HEK293 (cell line): ENCODE measurements around the gene TEAD1.

Experiments
- BCL11B ChIP-seq: fragments of 450-650 bp; formaldehyde crosslinking; IDR thresholded peaks from 2 replicates; pipeline ENCODE4 v1.5.1; 2016; ENCODE audit warnings: low read depth, missing biosample characterization, missing genetic modification characterization
- GFI1B ChIP-seq: fragments of 450-650 bp; formaldehyde crosslinking; IDR thresholded peaks from 2 replicates; pipeline ENCODE4 v1.5.1; 2016; ENCODE audit warnings: missing biosample characterization, missing genetic modification characterization
- INSM2 ChIP-seq: fragments of 450-650 bp; formaldehyde crosslinking; IDR thresholded peaks from 2 replicates; pipeline ENCODE4 v1.5.1; 2016; ENCODE audit warnings: missing biosample characterization, missing genetic modification characterization
- KLF7 ChIP-seq: fragments of 450-650 bp; formaldehyde crosslinking; IDR thresholded peaks from 2 replicates; pipeline ENCODE4 v1.5.1; 2016; ENCODE audit warnings: missing biosample characterization, missing genetic modification characterization, borderline replicate concordance
- MYNN ChIP-seq: fragments of 450-650 bp; formaldehyde crosslinking; IDR thresholded peaks from 2 replicates; pipeline ENCODE4 v1.5.1; 2016; ENCODE audit warnings: missing biosample characterization, missing genetic modification characterization, borderline replicate concordance
- OVOL3 ChIP-seq: fragments of 450-650 bp; formaldehyde crosslinking; IDR thresholded peaks from 2 replicates; pipeline ENCODE4 v1.5.1; 2016; ENCODE audit warnings: missing biosample characterization, missing genetic modification characterization
- PATZ1 ChIP-seq: fragments of 450-650 bp; formaldehyde crosslinking; IDR thresholded peaks from 2 replicates; pipeline ENCODE4 v1.5.1; 2016; ENCODE audit warnings: missing biosample characterization, missing genetic modification characterization
- PRDM6 ChIP-seq: fragments of 450-650 bp; formaldehyde crosslinking; IDR thresholded peaks from 2 replicates; pipeline ENCODE4 v1.5.1; 2017; ENCODE audit warnings: missing biosample characterization, missing genetic modification characterization
- SP3 ChIP-seq: fragments of 450-650 bp; formaldehyde crosslinking; IDR thresholded peaks from 2 replicates; pipeline ENCODE4 v1.5.1; 2016; ENCODE audit warnings: missing biosample characterization, missing genetic modification characterization
- SP7 ChIP-seq: fragments of 450-650 bp; formaldehyde crosslinking; IDR thresholded peaks from 2 replicates; pipeline ENCODE4 v1.5.1; 2016; ENCODE audit warnings: missing biosample characterization, missing genetic modification characterization
- TSHZ1 ChIP-seq: fragments of 450-650 bp; formaldehyde crosslinking; IDR thresholded peaks from 2 replicates; pipeline ENCODE4 v1.5.1; 2016; ENCODE audit warnings: missing biosample characterization, missing genetic modification characterization, borderline replicate concordance
- WT1 ChIP-seq: fragments of 450-650 bp; formaldehyde crosslinking; IDR thresholded peaks from 2 replicates; pipeline ENCODE4 v1.5.1; 2016; ENCODE audit warnings: missing biosample characterization, missing genetic modification characterization
- ZBTB20 ChIP-seq: fragments of 450-650 bp; formaldehyde crosslinking; IDR thresholded peaks from 2 replicates; pipeline ENCODE4 v1.5.1; 2016; ENCODE audit warnings: missing biosample characterization, missing genetic modification characterization
- ZBTB21 ChIP-seq: fragments of 450-650 bp; formaldehyde crosslinking; IDR thresholded peaks from 2 replicates; pipeline ENCODE4 v1.5.1; 2017; ENCODE audit warnings: missing biosample characterization, missing genetic modification characterization
- ZBTB48 ChIP-seq: fragments of 450-650 bp; formaldehyde crosslinking; IDR thresholded peaks from 2 replicates; pipeline ENCODE4 v1.5.1; 2016; ENCODE audit warnings: missing biosample characterization, missing genetic modification characterization
- ZBTB8A ChIP-seq: fragments of 450-650 bp; formaldehyde crosslinking; IDR thresholded peaks from 2 replicates; pipeline ENCODE4 v1.5.1; 2016; ENCODE audit warnings: missing biosample characterization, missing genetic modification characterization
- ZEB2 ChIP-seq: fragments of 450-650 bp; formaldehyde crosslinking; IDR thresholded peaks from 2 replicates; pipeline ENCODE4 v1.5.1; 2016; ENCODE audit warnings: missing biosample characterization, missing genetic modification characterization
- ZNF2 ChIP-seq: fragments of 450-650 bp; formaldehyde crosslinking; IDR thresholded peaks from 2 replicates; pipeline ENCODE4 v1.5.1; 2016; ENCODE audit warnings: missing biosample characterization, missing genetic modification characterization
- ZNF214 ChIP-seq: fragments of 450-650 bp; formaldehyde crosslinking; IDR thresholded peaks from 2 replicates; pipeline ENCODE4 v1.5.1; 2017; ENCODE audit warnings: missing biosample characterization, mild to moderate bottlenecking, missing genetic modification characterization, borderline replicate concordance
- ZNF223 ChIP-seq: fragments of 450-650 bp; formaldehyde crosslinking; IDR thresholded peaks from 2 replicates; pipeline ENCODE4 v1.5.1; 2016; ENCODE audit warnings: missing biosample characterization, missing genetic modification characterization
- ZNF24 ChIP-seq: fragments of 450-650 bp; formaldehyde crosslinking; IDR thresholded peaks from 2 replicates; pipeline ENCODE4 v1.5.1; 2016; ENCODE audit warnings: missing biosample characterization, missing genetic modification characterization
- ZNF341 ChIP-seq: fragments of 450-650 bp; formaldehyde crosslinking; IDR thresholded peaks from 2 replicates; pipeline ENCODE4; 2016; ENCODE audit warnings: low read depth, missing biosample characterization, missing genetic modification characterization
- ZNF362 ChIP-seq: fragments of 450-650 bp; formaldehyde crosslinking; IDR thresholded peaks from 2 replicates; pipeline ENCODE4 v1.5.1; 2016; ENCODE audit warnings: missing biosample characterization, missing genetic modification characterization
- ZNF629 ChIP-seq: fragments of 450-650 bp; formaldehyde crosslinking; IDR thresholded peaks from 2 replicates; pipeline ENCODE4 v1.5.1; 2017; ENCODE audit warnings: missing biosample characterization, missing genetic modification characterization
- ZNF639 ChIP-seq: fragments of 450-650 bp; formaldehyde crosslinking; IDR thresholded peaks from 2 replicates; pipeline ENCODE4 v1.5.1; 2016; ENCODE audit warnings: missing biosample characterization, missing genetic modification characterization
- ZNF654 ChIP-seq: fragments of 450-650 bp; formaldehyde crosslinking; IDR thresholded peaks from 2 replicates; pipeline ENCODE4 v1.5.1; 2016; ENCODE audit warnings: low read depth, missing biosample characterization, missing genetic modification characterization
- ZNF660 ChIP-seq: fragments of 450-650 bp; IDR thresholded peaks from 2 replicates; pipeline ENCODE4 v1.5.1; 2018; ENCODE audit warnings: missing biosample characterization, mild to moderate bottlenecking, missing genetic modification characterization
- ZNF707 ChIP-seq: fragments of 450-650 bp; formaldehyde crosslinking; IDR thresholded peaks from 2 replicates; pipeline ENCODE4 v1.5.1; 2016; ENCODE audit warnings: missing biosample characterization, missing genetic modification characterization
- ZSCAN30 ChIP-seq: fragments of 450-650 bp; IDR thresholded peaks from 2 replicates; pipeline ENCODE4 v1.5.1; 2018; ENCODE audit warnings: missing biosample characterization, mild to moderate bottlenecking, missing genetic modification characterization, moderate library complexity

TEAD1 gene

DNA sequence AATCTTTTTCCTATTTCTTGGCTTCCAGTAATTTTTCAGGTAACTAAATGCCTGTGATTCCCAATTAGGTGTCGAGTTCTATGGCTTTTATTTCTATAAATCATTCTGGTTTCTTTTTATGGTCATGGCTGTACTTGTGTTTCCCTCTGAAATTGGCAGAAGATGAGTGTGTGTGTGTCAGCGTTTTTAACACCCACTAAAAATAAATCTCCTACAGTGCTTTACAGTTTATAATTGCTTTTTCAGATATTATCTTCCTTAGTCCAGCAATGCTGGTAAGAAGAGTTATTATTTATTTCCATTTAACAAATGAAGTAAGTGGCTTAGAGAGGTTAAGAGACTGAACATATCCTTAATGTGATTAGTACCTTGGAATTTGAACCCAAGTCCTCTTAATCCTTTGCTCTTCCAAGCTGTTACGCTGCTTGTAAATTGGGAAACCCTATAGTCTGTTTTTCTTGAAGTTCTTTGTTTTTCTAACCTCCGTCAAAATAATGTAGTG, 125.2 kb downstream of the TEAD1 start (continued):
- TF ChIP-seq ZNF223 (tag by site-specific recombination), result no peak
- no peak for TF ChIP-seq ZBTB48
- no peak for TF ChIP-seq ZNF707 (tag by site-specific recombination)
- peak; percentile 88; the same call in 1 of the 2 replicates for TF ChIP-seq PRDM6 (tag by site-specific recombination)
- TF ChIP-seq ZBTB8A (tag by site-specific recombination), result peak; percentile 35; the same call in 1 of the 2 replicates
- peak; percentile 97 for TF ChIP-seq SP7
- TF ChIP-seq OVOL3 (tag by site-specific recombination), result peak; percentile 90
- peak; percentile 62; the same call in 1 of the 2 replicates for TF ChIP-seq ZNF341
- TF ChIP-seq ZNF654 (tag by site-specific recombination), result 0 out of 2 replicates have a peak, but pooled peaks have one; percentile 3
- TF ChIP-seq ZEB2, result peak; percentile 54; the same call in 1 of the 2 replicates
- 0 out of 2 replicates have a peak, but pooled peaks have one; percentile 39 for TF ChIP-seq ZNF362 (tag by site-specific recombination)
- peak; percentile 88 for TF ChIP-seq TSHZ1 (tag by site-specific recombination)
- peak; percentile 63; the same call in 1 of the 2 replicates for TF ChIP-seq GFI1B
- no peak; the same call in 1 of the 2 replicates for TF ChIP-seq ZSCAN30
- TF ChIP-seq ZNF660 (tag by site-specific recombination), result no peak
- peak; percentile 72 for TF ChIP-seq ZNF639 (tag by site-specific recombination)
- TF ChIP-seq ZBTB21, result 0 out of 2 replicates have a peak, but pooled peaks have one; percentile 12
- TF ChIP-seq ZNF629 (tag by site-specific recombination), result peak; percentile 81
- no peak for TF ChIP-seq ZBTB20
- 0 out of 2 replicates have a peak, but pooled peaks have one; percentile 40 for TF ChIP-seq BCL11B
- TF ChIP-seq KLF7 (tag by site-specific recombination), result peak; percentile 71; the same call in 1 of the 2 replicates
- TF ChIP-seq ZNF2 (tag by site-specific recombination), result peak; percentile 56; the same call in 1 of the 2 replicates
- TF ChIP-seq SP3 (tag by site-specific recombination), result 0 out of 2 replicates have a peak, but pooled peaks have one; percentile 19
- TF ChIP-seq INSM2, result peak; percentile 90; the same call in 1 of the 2 replicates
- TF ChIP-seq MYNN (tag by site-specific recombination), result peak; percentile 58; the same call in 1 of the 2 replicates
- TF ChIP-seq ZNF24 (tag by site-specific recombination), result peak; percentile 66
- TF ChIP-seq ZNF214 (tag by site-specific recombination), result no peak
- peak; percentile 46; the same call in 1 of the 2 replicates for TF ChIP-seq PATZ1 (tag by site-specific recombination)
- peak; percentile 92 for TF ChIP-seq WT1 (tag by site-specific recombination)
